GM19043 (cell line): ENCODE results near the gene PAX4.
A peak's percentile ranks its signal among the peaks of the same experiment; 100 is the strongest.
"Not testable (repeated sequence)": the region's sequence is repeated elsewhere in the genome, so short reads cannot be mapped to it uniquely, and the experiment has no call there.

Experiments used
- ATAC-seq: cut with Tn5 transposase; IDR thresholded peaks from one replicate; pipeline ENCODE4 v1.9.1; 2021; ENCODE audit warnings: low read depth; ENCODE audit not compliant: unreplicated experiment

PAX4 gene

DNA sequence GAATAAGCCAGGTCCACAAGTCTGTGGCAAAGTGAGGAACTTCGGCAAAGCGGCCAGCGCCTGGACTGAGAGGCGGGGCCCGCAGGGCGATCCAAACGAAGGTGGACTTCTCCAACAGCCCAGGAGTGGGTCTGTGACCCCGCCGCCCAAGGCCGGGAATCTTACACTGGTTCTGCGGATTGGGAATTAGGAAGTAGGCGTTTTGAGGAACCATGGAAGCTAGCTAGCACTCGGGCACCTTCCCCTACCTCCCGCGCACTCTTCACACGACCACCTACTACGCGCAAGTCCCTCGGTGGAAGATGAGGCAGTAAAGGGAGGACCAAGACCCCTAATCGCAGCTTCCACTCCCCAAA lies 30.3 kb downstream of the PAX4 start:
- no peak for ATAC-seq

DNA sequence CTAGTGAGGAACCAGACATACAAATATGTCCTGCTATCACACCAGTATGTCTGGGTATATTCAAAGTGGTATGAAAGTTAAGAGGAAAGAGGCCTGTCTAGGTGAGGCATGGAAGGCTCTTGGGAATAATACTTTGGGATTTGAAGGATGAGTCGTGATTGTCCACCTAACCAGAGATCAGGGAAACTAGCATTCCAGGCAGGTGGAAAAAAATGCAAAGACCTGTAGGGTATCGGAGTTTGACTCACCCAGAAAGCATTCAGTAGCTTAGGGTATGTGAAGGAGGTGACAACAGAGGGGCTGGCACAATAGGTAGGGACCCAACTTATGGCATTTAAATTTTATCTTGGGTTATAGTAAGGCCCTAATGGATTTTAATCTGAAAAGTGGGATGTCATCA lies 31.6 kb downstream of the PAX4 start:
- no peak for ATAC-seq

DNA sequence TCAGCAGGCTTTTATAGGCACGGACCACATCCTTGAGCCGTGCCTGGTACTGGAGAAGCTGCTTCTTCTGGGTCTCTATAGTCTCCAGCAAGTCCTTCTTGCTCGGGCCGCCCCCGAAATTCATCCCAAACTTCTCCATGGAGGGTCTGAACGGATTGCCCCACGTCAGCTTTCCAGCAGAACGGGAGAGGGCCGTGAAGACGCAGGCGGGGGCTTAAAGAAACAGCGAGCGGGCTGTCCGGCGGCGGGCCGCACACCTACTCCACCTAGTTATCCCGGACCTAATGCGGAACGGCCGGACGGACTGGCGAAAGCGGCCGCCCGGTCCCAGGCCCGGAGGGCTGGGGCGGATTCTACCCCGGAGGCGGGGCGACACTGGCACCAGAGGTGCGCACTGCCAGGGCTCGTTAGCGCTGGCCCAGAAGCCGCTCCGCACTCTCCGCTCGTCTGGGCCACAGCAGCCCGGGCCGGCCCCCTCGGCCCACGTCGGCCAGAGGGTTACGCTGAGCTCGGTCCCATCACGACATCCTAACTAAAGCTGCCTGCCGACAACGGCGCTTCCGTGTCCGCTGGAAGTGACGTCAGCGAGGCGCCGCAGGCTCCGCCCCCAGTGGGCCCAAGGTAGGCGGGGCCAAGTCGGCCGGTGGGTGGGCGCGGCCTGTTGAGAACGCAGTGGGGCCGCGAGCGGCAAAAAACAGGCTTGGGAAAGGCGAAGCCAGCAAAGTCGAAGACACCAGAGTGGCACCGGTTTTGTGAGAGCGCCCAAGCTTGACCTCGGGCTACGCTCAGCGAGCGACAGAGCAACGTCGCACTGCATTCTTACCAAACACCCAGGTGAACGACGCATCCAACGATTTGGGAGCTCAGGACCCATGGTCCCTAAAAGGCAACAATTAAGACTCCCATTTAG lies 32.6 kb downstream of the PAX4 start, which contains the start of gene GCC1:
GCC1 (minus strand) TSS at position 553 of the 910 bp plus-strand sequence; CDS start at position 139, 414 bp downstream.
- peak; percentile 77 for ATAC-seq

GRCh38 chr7:127584648-127585043 lies 33.3 kb downstream of the PAX4 start:
- ATAC-seq, result no peak

GRCh38 chr7:127582361-127582760 lies 35.6 kb downstream of the PAX4 start:
- no peak for ATAC-seq

DNA sequence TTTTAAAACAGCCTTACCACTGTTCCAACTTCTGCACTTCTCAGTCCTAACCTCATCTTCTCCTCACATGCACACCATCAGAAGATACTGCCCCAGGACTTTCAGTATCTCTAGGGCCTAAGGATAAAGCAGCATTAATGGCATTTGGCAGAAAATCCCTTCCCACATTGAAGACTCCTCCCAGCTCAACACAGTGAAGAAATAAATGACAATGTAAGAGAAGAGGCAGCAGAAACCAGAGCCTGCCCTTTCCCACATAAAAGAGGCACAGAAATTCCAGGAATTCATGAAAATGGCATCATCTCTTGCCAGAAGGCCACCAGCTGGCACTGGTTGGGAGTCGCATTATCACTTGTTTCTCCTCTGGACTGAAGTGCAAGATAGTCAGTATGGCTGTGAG lies 36.2 kb downstream of the PAX4 start:
- no peak for ATAC-seq

DNA sequence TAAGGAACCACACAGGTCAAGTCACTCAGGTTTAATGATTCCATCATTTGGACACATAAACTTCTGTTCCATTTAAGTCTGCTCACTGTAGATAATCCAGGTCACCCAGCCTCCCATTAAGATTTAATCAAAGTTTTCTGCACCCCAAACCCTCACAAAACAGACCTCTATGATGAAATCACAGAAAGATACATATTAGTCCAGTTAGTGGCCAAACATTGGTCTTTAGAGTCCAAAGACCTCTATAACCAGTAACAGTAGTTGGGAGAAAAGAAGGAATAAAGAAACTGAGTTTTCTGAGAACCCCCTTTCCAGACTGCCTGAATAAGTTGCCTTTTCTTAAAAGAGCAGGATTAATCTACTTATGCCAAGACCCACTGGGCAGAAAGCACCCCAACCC lies 37.3 kb downstream of the PAX4 start:
- ATAC-seq, result no peak

- no peak for ATAC-seq
Measured at GRCh38 chr7:127578711-127579275, 39.1 kb downstream of the PAX4 start.

- no peak for ATAC-seq
Measured at GRCh38 chr7:127578036-127578684, 39.8 kb downstream of the PAX4 start.

DNA sequence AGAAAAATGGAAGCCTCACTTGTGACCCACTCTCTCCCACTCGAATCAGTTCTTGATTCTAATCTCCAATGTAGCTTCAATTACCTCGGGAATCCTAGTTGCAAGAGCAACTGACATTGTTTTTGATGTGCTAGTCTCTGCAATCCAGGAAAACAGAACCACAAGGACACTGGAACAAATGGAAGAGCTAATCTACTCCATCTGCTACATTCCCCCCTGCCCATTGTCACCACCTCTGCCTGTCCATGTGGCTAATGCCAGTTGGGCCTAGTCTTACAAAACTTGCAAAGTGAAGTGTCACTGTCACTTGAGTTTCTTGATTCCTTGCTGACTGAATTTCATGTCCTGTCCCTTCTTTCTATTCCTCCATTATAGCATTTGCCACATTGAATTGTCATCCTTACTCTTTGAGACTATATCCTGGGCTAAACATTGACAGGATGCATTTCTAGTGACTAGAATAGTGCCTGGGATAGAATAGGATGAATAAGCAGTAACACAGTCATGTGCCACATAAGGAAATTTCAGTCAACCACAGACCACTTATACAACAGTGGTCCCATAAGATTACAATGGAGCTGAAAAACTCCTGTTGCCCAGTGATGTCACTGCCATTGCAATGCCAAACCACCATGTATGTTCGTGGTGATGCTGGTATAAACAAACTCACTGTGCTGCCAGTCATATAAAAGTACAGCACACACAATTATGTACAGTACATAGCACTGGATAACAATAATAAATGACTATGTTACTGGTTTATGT lies 46.0 kb downstream of the PAX4 start:
- ATAC-seq, result no peak

GRCh38 chr7:127568034-127568433 lies 49.9 kb downstream of the PAX4 start:
- ATAC-seq, result not testable (repeated sequence)

GRCh38 chr7:127566242-127566641 lies 51.7 kb downstream of the PAX4 start:
- ATAC-seq, result no peak
